Measurements from ENCODE around the gene C9orf50.

DNA sequence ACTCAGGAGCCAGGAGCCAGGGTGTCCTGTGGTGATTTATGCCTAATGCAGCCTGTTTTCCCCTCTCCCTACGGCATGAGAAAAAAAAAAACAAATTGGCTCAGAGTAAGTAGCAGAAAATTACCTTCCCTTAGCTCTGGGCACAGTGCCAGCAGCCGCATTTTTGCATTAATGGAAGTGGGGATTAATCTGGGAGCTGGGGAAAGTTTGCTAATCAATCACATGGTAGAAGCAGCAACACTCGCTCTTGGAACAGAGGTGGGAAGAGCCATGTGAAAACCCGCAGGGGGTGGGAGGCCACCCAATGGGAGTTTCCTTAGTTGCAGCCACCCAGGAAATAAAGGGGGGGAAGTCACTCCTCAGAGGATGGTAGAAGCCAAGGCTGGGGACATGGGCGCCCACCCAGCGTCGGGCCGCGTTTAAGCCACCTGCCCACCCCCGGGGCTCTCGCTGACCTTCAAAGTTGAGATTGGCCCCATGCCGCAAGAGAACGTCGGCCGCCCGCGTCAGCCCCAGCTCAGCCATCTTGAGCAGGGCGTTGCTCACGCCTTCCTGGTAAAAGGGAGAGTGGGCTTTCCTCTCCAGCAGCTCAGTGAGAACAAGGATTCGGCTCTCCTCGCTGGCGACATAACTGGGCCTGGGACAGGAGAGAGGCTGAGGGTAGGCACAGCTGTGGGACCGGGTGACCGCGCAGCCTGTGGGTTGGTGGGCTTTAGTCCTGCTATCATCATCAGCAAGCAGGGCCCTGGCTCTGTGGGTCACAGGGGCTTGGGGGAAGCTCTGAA, 19.4 kb upstream of the C9orf50 start:
- TF ChIP-seq CTCF (IDR thresholded peaks at IDR 0.05) (no peak), POLR2AphosphoS5 (IDR thresholded peaks at IDR 0.05) (no peak), POLR2A (IDR thresholded peaks at IDR 0.05) (no peak)

Measured in sigmoid colon (tissue), 4 donors.